Measurements from ENCODE around the gene CCDC74B.
"Not testable (repeated sequence)": the region's sequence is repeated elsewhere in the genome, so short reads cannot be mapped to it uniquely, and the experiment has no call there.

The CCDC74B gene

GRCh38 chr2:130165293-130166016 is 20.5 kb upstream of the CCDC74B start:
- no peak for TF ChIP-seq CTCF (IDR thresholded peaks at IDR 0.05)
- Histone ChIP-seq H3K9me3 (no peaks in the 10 kb centered on the region), H3K4me3 (no peak overlapping the region), H3K27me3 (no peaks in the 10 kb centered on the region), H3K27ac (no peak overlapping the region), H3K36me3 (peaks cover 58 to 99% (median 76%) of the 10 kb centered on the region in 3 donors), H3K4me1 (no peaks in the 10 kb centered on the region)
- DNase-seq, result no peak
- intact Hi-C loops (cut with DNase I; ENCODE audit: low total_unique reads), result loop anchor here (5.0 kb wide), 1 partner anchor 883 kb away; no protein-coding TSS in a partner anchor

- Histone ChIP-seq H3K4me3 (no peak overlapping the region), H3K27ac (no peak overlapping the region), H3K27me3 (no peaks in the 10 kb centered on the region), H3K9me3 (no peaks in the 10 kb centered on the region), H3K4me1 (no peaks in the 10 kb centered on the region), H3K36me3 (peaks cover 50 to 99% (median 80%) of the 10 kb centered on the region in 3 donors)
- intact Hi-C loops (cut with DNase I; ENCODE audit: low total_unique reads), result no loop called here
- TF ChIP-seq CTCF (IDR thresholded peaks at IDR 0.05), result no peak
- no peak for DNase-seq
Observed at GRCh38 chr2:130162968-130163367, 18.1 kb upstream of the CCDC74B start.

- H3K27me3 ChIP-seq; H3K4me1 ChIP-seq; intact Hi-C loops (cut with DNase I; ENCODE audit: low total_unique reads); H3K4me3 ChIP-seq; H3K9me3 ChIP-seq; DNase-seq; H3K27ac ChIP-seq: not testable (repeated sequence)
- H3K36me3 ChIP-seq, result peaks cover 45 to 99% (median 77%) of the 10 kb centered on the region in 3 donors
Observed at GRCh38 chr2:130162486-130162885, 17.6 kb upstream of the CCDC74B start.

- H3K9me3 ChIP-seq; H3K4me1 ChIP-seq; H3K27ac ChIP-seq; DNase-seq; intact Hi-C loops (cut with DNase I; ENCODE audit: low total_unique reads); H3K4me3 ChIP-seq; H3K27me3 ChIP-seq: not testable (repeated sequence)
- peaks cover 32 to 94% (median 66%) of the 10 kb centered on the region in 3 donors for H3K36me3 ChIP-seq
Observed at GRCh38 chr2:130160838-130161705, 16.2 kb upstream of the CCDC74B start.

GRCh38 chr2:130160131-130160530 is 15.2 kb upstream of the CCDC74B start:
- no peak overlapping the region for H3K27ac ChIP-seq
- no peaks in the 10 kb centered on the region for H3K4me1 ChIP-seq
- H3K36me3 ChIP-seq, result peaks cover 26 to 94% (median 61%) of the 10 kb centered on the region in 3 donors
- H3K9me3 ChIP-seq, result no peaks in the 10 kb centered on the region
- no peak for TF ChIP-seq CTCF (IDR thresholded peaks at IDR 0.05)
- no peaks in the 10 kb centered on the region for H3K27me3 ChIP-seq
- H3K4me3 ChIP-seq, result no peak overlapping the region
- intact Hi-C loops (cut with DNase I; ENCODE audit: low total_unique reads), result no loop called here
- no peak for DNase-seq

GRCh38 chr2:130159376-130159775 is 14.5 kb upstream of the CCDC74B start:
- intact Hi-C loops (cut with DNase I; ENCODE audit: low total_unique reads), result not testable (repeated sequence)
- H3K36me3 ChIP-seq, result peaks cover 26 to 94% (median 62%) of the 10 kb centered on the region in 3 donors

GRCh38 chr2:130158631-130159030 is 13.7 kb upstream of the CCDC74B start:
- H3K27me3 ChIP-seq, result no peaks in the 10 kb centered on the region
- DNase-seq, result no peak
- no peaks in the 10 kb centered on the region for H3K4me1 ChIP-seq
- intact Hi-C loops (cut with DNase I; ENCODE audit: low total_unique reads), result no loop called here
- H3K9me3 ChIP-seq, result no peaks in the 10 kb centered on the region
- H3K36me3 ChIP-seq, result peaks cover 24 to 94% (median 62%) of the 10 kb centered on the region in 3 donors
- H3K27ac ChIP-seq, result no peak overlapping the region
- no peak for TF ChIP-seq CTCF (IDR thresholded peaks at IDR 0.05)
- H3K4me3 ChIP-seq, result no peak overlapping the region

More at GRCh38 chr2:130159376-130159775, 14.5 kb upstream of the CCDC74B start:
- not testable (repeated sequence) for H3K27me3 ChIP-seq, H3K4me1 ChIP-seq, H3K4me3 ChIP-seq, H3K27ac ChIP-seq, H3K9me3 ChIP-seq, DNase-seq

GRCh38 chr2:130157825-130158514 is 13.1 kb upstream of the CCDC74B start:
- H3K4me1 ChIP-seq; H3K9me3 ChIP-seq; H3K27me3 ChIP-seq; intact Hi-C loops (cut with DNase I; ENCODE audit: low total_unique reads); H3K27ac ChIP-seq; DNase-seq; H3K4me3 ChIP-seq: not testable (repeated sequence)
- H3K36me3 ChIP-seq, result peaks cover 26 to 94% (median 62%) of the 10 kb centered on the region in 3 donors

- H3K4me3 ChIP-seq; H3K9me3 ChIP-seq; H3K27me3 ChIP-seq; H3K4me1 ChIP-seq; intact Hi-C loops (cut with DNase I; ENCODE audit: low total_unique reads); H3K27ac ChIP-seq; DNase-seq: not testable (repeated sequence)
- H3K36me3 ChIP-seq, result peaks cover 27 to 94% (median 62%) of the 10 kb centered on the region in 3 donors
Observed at GRCh38 chr2:130157354-130157753, 12.4 kb upstream of the CCDC74B start.
